ENCODE data around the gene NKIRAS2. TPM values are rescaled to one million over a fixed set of nuclear protein-coding genes. Genes with fewer than 3 reads are reported as not detected.

Gene NKIRAS2
- total and polyA plus RNA-seq, 2 of the 13 experiments (the other 11 are each of a cell fraction or from before 2014, with no cell fraction given): 27.9 to 42.0 TPM

- TF ChIP-seq TCF12 (IDR thresholded peaks at IDR 0.05): no peak
- TF ChIP-seq TCF12 (CRISPR knock-in tag; IDR thresholded peaks at IDR 0.05): peak; percentile 89; the same call in 1 of the 2 replicates
- TF ChIP-seq SP2 (CRISPR knock-in tag; IDR thresholded peaks at IDR 0.05): peak; percentile 71; the same call in 1 of the 2 replicates
- no peak for TF ChIP-seq ARID3A (IDR thresholded peaks at IDR 0.05; ENCODE audit: low read depth, low read length)
- TF ChIP-seq ZFX (CRISPR knock-in tag; IDR thresholded peaks at IDR 0.05; ENCODE audit: low read depth): peak; percentile 93
- TF ChIP-seq KDM2A (CRISPR knock-in tag; IDR thresholded peaks at IDR 0.05; ENCODE audit: borderline replicate concordance, low read depth): peak; percentile 96
- peak; percentile 68 for TF ChIP-seq SOX5 (CRISPR knock-in tag; IDR thresholded peaks at IDR 0.05; ENCODE audit: borderline replicate concordance)
- no peak for TF ChIP-seq PBX2 (CRISPR knock-in tag; IDR thresholded peaks at IDR 0.05)
- no peak for TF ChIP-seq ZNF24 (IDR thresholded peaks at IDR 0.05)
- no peak for TF ChIP-seq ZNF496 (CRISPR knock-in tag; IDR thresholded peaks at IDR 0.05; ENCODE audit: insufficient replicate concordance)
- peak; percentile 72; the same call in 1 of the 2 replicates for TF ChIP-seq ZNF331 (CRISPR knock-in tag; IDR thresholded peaks at IDR 0.05)
- peak; percentile 31; the same call in 1 of the 2 replicates for TF ChIP-seq LBX2 (CRISPR knock-in tag; IDR thresholded peaks at IDR 0.05; ENCODE audit: borderline replicate concordance)
- peak; percentile 98 for TF ChIP-seq KAT8 (CRISPR knock-in tag; IDR thresholded peaks at IDR 0.05)
- TF ChIP-seq CCDC6 (CRISPR knock-in tag; IDR thresholded peaks at IDR 0.05): peak; percentile 59
- TF ChIP-seq ZNF362 (CRISPR knock-in tag; IDR thresholded peaks at IDR 0.05; ENCODE audit: borderline replicate concordance): 0 out of 2 replicates have a peak, but pooled peaks have one; percentile 41
- peak; percentile 78; the same call in 1 of the 2 replicates for TF ChIP-seq ZNF746 (CRISPR knock-in tag; IDR thresholded peaks at IDR 0.05)
- TF ChIP-seq HES4 (CRISPR knock-in tag; IDR thresholded peaks at IDR 0.05; ENCODE audit: borderline replicate concordance): peak; percentile 1; the same call in 1 of the 2 replicates
- TF ChIP-seq FOXO1 (CRISPR knock-in tag; IDR thresholded peaks at IDR 0.05): peak; percentile 29
- TF ChIP-seq NFE2L2 (IDR thresholded peaks at IDR 0.05; ENCODE audit: low read length): no peak
- no peak for TF ChIP-seq NPAS2 (CRISPR knock-in tag; IDR thresholded peaks at IDR 0.05; ENCODE audit: borderline replicate concordance)
- peak; percentile 60 for TF ChIP-seq HMG20B (CRISPR knock-in tag; conservative IDR thresholded peaks at IDR 0.05)
- peak; percentile 92 for TF ChIP-seq ZC3H13 (CRISPR knock-in tag; IDR thresholded peaks at IDR 0.05)
Observed at GRCh38 chr17:42016941-42017865, 2.7 kb upstream of the NKIRAS2 start, which contains the start of gene DNAJC7 (continued).

All from HepG2 (cell line).